Panc1 (cell line): Measurements from ENCODE around the gene PAIP1. TPM values are rescaled to one million over a fixed set of nuclear protein-coding genes. Genes with fewer than 3 reads are reported as not detected.

ENCODE experiments used
- ATAC-seq: fragments of 200-7000 bp; cut with Tn5 transposase; 2 replicates; pipeline ENCODE4 v1.9.1; 2020; ENCODE audit warnings: mild to moderate bottlenecking, moderate library complexity
- BruUV-seq: library from RNA; stranded (reverse); fragments of 400-500 nt; replicated peaks from 2 replicates; lab custom pipeline; 2021; lab: Mats Ljungman, UMichigan
- CTCF ChIA-PET: fragments of 300-600 bp; sonication (Branson Sonifier 250); formaldehyde crosslinking; loops from one replicate; lab custom pipeline; 2022; ENCODE audit warnings: antibody characterized with exemption; lab: Charles Lee
- POLR2A ChIA-PET: fragments of 300-600 bp; sonication (Branson Sonifier 250); formaldehyde crosslinking; loops from one replicate; lab custom pipeline; 2022; ENCODE audit warnings: antibody characterized with exemption; lab: Charles Lee
- DNase-seq: peaks from one replicate; pipeline ENCODE4 v3.0.0-alpha.2; 2010; ENCODE audit warnings: low read depth, low spot score
- H3K27ac ChIP-seq: 2 replicates; pipeline ENCODE4 v1.5.1; 2011; ENCODE audit warnings: mild to moderate bottlenecking, low read length, inconsistent platforms
- H3K27me3 ChIP-seq: fragments of 200-500 bp; sonication (Bioruptor generic); 2 replicates; pipeline ENCODE4 v1.6.0; 2014; ENCODE audit warnings: low read length, inconsistent platforms; ENCODE audit not compliant: control insufficient read depth, insufficient read depth
- H3K36me3 ChIP-seq: fragments of 200-500 bp; sonication (Bioruptor generic); 2 replicates; pipeline ENCODE4 v1.5.1; 2014; ENCODE audit warnings: inconsistent platforms, mild to moderate bottlenecking, low read length, moderate library complexity; ENCODE audit not compliant: control insufficient read depth, insufficient read depth
- H3K4me1 ChIP-seq: 2 replicates; pipeline ENCODE4 v1.5.1; 2011; ENCODE audit warnings: inconsistent platforms, mild to moderate bottlenecking, low read length, moderate library complexity; ENCODE audit not compliant: control insufficient read depth, insufficient read depth
- H3K4me3 ChIP-seq, 2 experiments: 2 replicates each; pipeline ENCODE4 v1.5.1; 2011 to 2012; ENCODE audit warnings: low read depth in 2 of 2, low read length in 2 of 2, mild to moderate bottlenecking in 2 of 2, inconsistent platforms in 1 of 2, moderate library complexity in 1 of 2
- H3K9me3 ChIP-seq: fragments of 200-500 bp; sonication (Bioruptor generic); 2 replicates; pipeline ENCODE4 v1.5.1; 2014; ENCODE audit warnings: low read depth, mild to moderate bottlenecking, inconsistent platforms, low read length, moderate library complexity; ENCODE audit not compliant: control insufficient read depth, insufficient read depth
- CTCF ChIP-seq: fragments of 450-650 bp; IDR thresholded peaks from 2 replicates; pipeline ENCODE4 v1.5.1; 2017; ENCODE audit warnings: mild to moderate bottlenecking
- POLR2AphosphoS5 ChIP-seq: IDR thresholded peaks from 2 replicates; pipeline ENCODE4 v1.6.1; 2012; ENCODE audit warnings: mild to moderate bottlenecking, low read depth, low read length, moderate library complexity
- REST ChIP-seq, 2 experiments: IDR thresholded peaks; 2 replicates each; pipeline ENCODE4 v1.6.1; 2011 to 2012; ENCODE audit warnings: low read depth in 2 of 2, control low read depth in 1 of 2, low read length in 1 of 2, mild to moderate bottlenecking in 1 of 2, moderate library complexity in 1 of 2; ENCODE audit not compliant: insufficient read depth in 1 of 2
- SIN3A ChIP-seq: IDR thresholded peaks from 2 replicates; pipeline ENCODE4 v1.6.1; 2012; ENCODE audit warnings: low read depth, mild to moderate bottlenecking, low read length, moderate library complexity, borderline replicate concordance; ENCODE audit not compliant: insufficient read depth
- TCF7L2 ChIP-seq: IDR thresholded peaks from 2 replicates; pipeline ENCODE4 v1.6.1; 2011; ENCODE audit warnings: mild to moderate bottlenecking, low read depth, low read length, inconsistent platforms
- in situ Hi-C: cut with HindIII; loops from 2 replicates; pipeline ENCODE4 v1.10.0; 2016; ENCODE audit warnings: low sequenced_read_pairs, low pct_unique_long_range_greater_than_20kb
- intact Hi-C: fragments of 100-400 bp; cut with micrococcal nuclease; formaldehyde crosslinking; loops from one replicate; pipeline ENCODE4 v1.10.0; 2022; ENCODE audit not compliant: unreplicated experiment
- total RNA-seq: library from RNA; stranded (reverse); gene quantifications from one replicate; pipeline ENCODE4 v1.2.1, GENCODE V29; 2021; ENCODE audit not compliant: unreplicated experiment

PAIP1 gene
- total RNA-seq, 1 experiment from 2014 or later, result 127 TPM

- Histone ChIP-seq H3K27me3 (no peaks in the 10 kb centered on the region), H3K4me1 (peaks cover 14% of the 10 kb centered on the region), H3K27ac (peak overlapping the region; percentile 97), H3K9me3 (no peaks in the 10 kb centered on the region; the same call in 1 of the 2 replicates), H3K4me3 (no peak overlapping the region), H3K36me3 (no peaks in the 10 kb centered on the region; the same call in 1 of the 2 replicates)
- BruUV-seq, result no TSS peak
- TF ChIP-seq REST (IDR thresholded peaks at IDR 0.05; ENCODE audit: insufficient read depth in 1 of 2, low read depth in 2 of 2, low read length in 1 of 2) (no peak), SIN3A (no peak), CTCF (no peak), TCF7L2 (no peak)
- POLR2A ChIA-PET, result no interaction called here
- in situ Hi-C loops (no loop called here), intact Hi-C loops (loop anchor here (5.0 kb wide), 1 partner anchor 47 kb away; the partner anchor contains the start of gene PAIP1)
- CTCF ChIA-PET, result interaction anchor here (1.0 kb wide), 1 partner anchor 120 kb away, joined by 3 read pairs; no protein-coding TSS in a partner anchor
- DNase-seq (no peak), ATAC-seq (no peak)
These were observed 47.8 kb upstream of the PAIP1 start for GRCh38 chr5:43604699-43605098.

GRCh38 chr5:43603344-43604217 is 46.7 kb upstream of the PAIP1 start:
- H3K27me3 ChIP-seq, result no peaks in the 10 kb centered on the region
- peaks cover 14% of the 10 kb centered on the region for H3K4me1 ChIP-seq
- BruUV-seq, result TSS peak; percentile 62
- ATAC-seq, result peak; percentile 80
- no peaks in the 10 kb centered on the region; the same call in 1 of the 2 replicates for H3K36me3 ChIP-seq
- intact Hi-C loops, result loop anchor here (5.0 kb wide), 1 partner anchor 46 kb away; the partner anchor contains the start of gene PAIP1
- in situ Hi-C loops, result no loop called here
- CTCF ChIA-PET, result no interaction called here
- H3K27ac ChIP-seq, result peak overlapping the region; percentile 97
- no peak for TF ChIP-seq REST (IDR thresholded peaks at IDR 0.05; ENCODE audit: insufficient read depth in 1 of 2, low read depth in 2 of 2, low read length in 1 of 2)
- no peak for TF ChIP-seq CTCF
- 0 out of 2 replicates have a peak, but pooled peaks have one; percentile 54 for TF ChIP-seq POLR2AphosphoS5
- peak; percentile 53; the same call in 1 of the 2 replicates for TF ChIP-seq TCF7L2
- 0 out of 2 replicates have a peak, but pooled peaks have one; percentile 65 for TF ChIP-seq SIN3A
- POLR2A ChIA-PET, result interaction anchor here (0.6 to 1.0 kb wide), 2 partner anchors 119 to 1964 kb away, joined by 3 to 5 read pairs; no protein-coding TSS in a partner anchor
- H3K4me3 ChIP-seq, result peak overlapping the region; percentile 82 to 97
- peak; percentile 72 for DNase-seq
- no peaks in the 10 kb centered on the region; the same call in 1 of the 2 replicates for H3K9me3 ChIP-seq
